Stimulated activated CD8-positive, alpha-beta memory T cell treated with anti-CD3 and anti-CD28 coated beads, Interleukin-15, amount 100 ng/mL, for 4 hours (primary cell): ENCODE results near the gene FABP3.

Experiments used
- DNase-seq, 2 donors: peaks; one replicate each; pipeline ENCODE4 v3.0.0-alpha.2; 2020; ENCODE audit warnings: low read depth in 2 of 2

FABP3 gene

DNA sequence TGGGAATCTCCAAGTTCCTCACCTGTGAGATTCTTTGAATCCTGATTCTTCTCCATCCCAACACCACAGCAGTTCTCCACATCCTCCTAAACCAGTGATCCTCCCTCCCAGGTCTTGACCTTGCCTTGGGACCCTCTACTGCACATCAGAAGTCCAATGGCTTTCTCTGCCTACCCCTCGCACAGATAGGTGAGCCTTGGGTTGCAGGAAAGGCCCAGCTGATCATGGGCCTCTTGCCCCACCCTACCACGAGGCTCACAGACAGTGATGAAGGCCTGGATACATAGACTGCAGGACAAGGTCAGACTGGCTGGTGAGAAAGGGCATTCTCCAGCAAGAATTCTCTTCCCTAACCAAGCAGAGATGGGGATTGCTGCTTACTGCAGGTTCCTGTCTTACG, 825 bp downstream of the FABP3 start:
- no peak for DNase-seq

DNA sequence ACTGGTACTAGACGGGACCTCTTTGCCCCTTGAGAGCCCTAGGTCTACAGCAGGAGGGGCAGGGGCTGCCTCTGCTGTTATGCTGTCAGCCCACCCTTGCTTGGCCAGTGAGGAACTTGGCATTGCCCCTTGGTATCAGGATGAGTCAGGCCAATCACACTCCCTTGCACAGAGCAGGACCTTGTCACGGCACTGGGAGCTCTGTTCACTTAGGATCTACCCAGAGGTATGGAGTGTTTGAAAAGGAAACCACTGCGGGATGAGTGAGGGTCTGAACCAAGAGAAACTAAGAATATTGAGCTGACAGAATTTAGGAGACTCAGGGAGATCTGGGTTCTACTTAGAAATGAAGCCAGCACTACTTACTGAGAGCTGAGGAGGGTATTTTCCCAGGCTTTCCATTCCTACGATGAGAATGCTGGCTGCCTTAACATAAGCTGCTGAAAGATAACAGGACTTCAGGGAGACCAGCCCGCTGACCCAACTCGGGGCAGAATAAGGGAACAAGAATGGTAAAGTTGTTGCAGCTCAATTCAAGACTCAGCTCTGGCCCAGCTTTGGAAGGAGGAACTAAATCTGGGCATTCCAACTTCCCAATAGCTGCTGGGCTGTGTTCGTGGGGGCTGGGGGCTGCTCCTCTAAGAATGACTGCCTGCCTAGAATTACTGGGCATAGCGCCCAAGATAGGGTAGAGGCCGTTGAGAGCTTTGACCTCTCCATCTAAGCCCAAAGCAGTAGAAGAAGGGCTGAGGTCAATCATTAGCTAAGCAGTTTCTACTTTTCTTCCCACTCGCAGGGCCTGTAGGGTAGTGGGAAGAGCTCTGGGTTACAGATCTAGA, 1.5 kb downstream of the FABP3 start:
- no peak for DNase-seq

GRCh38 chr1:31370565-31370964, 2.3 kb downstream of the FABP3 start:
- no peak for DNase-seq

GRCh38 chr1:31370021-31370420, 2.9 kb downstream of the FABP3 start:
- DNase-seq = no peak

- no peak for DNase-seq
These were observed 4.2 kb downstream of the FABP3 start for GRCh38 chr1:31368611-31369107.

DNA sequence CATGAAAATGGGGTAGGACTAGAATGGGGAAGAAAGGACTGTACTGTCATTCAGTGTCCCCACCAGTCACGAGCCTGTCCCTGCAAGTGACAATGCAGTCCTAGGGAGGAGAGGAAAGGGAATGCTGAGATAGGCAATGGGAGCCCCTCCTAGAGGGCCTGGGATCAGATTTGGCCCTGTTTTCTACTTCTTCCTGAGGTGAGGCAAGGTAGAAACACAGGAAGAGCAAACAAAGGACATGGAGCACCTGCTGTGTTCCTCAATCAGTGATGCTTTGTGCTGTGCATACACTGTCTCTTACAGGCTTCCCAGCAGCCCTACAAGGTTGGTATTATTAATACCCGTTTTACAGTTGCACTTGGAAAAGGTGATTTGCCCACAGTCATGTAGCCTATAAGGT, 6.1 kb downstream of the FABP3 start:
- no peak for DNase-seq

GRCh38 chr1:31364561-31365250, 8.2 kb downstream of the FABP3 start:
- no peak for DNase-seq

DNA sequence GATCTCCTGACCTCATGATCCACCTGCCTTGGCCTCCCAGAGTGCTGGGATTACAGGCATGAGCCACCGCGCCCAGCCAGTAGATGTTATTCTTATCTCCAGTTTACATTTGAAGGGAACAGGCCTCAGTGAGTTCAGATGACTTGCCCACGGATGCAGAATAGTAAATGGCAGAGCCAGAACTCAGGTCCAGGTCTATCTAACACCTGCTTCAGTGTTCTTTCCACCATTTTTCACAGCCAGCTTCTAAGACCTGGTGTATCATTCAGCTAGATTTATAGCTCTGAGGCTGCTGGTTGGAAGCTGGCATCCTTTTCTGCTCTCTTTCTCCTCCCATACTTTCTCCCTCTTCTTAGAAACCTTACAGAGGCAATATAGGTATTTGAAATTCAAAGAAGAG, 10.8 kb downstream of the FABP3 start:
- DNase-seq = no peak

GRCh38 chr1:31361607-31362006, 11.3 kb downstream of the FABP3 start:
- no peak for DNase-seq

GRCh38 chr1:31356427-31356826, 16.4 kb downstream of the FABP3 start:
- no peak for DNase-seq

GRCh38 chr1:31354283-31354682, 18.6 kb downstream of the FABP3 start:
- no peak for DNase-seq

GRCh38 chr1:31348449-31348848, 24.4 kb downstream of the FABP3 start:
- no peak for DNase-seq

GRCh38 chr1:31346785-31347184, 26.1 kb downstream of the FABP3 start:
- DNase-seq = no peak

GRCh38 chr1:31345635-31346034, 27.2 kb downstream of the FABP3 start:
- DNase-seq = no peak

DNA sequence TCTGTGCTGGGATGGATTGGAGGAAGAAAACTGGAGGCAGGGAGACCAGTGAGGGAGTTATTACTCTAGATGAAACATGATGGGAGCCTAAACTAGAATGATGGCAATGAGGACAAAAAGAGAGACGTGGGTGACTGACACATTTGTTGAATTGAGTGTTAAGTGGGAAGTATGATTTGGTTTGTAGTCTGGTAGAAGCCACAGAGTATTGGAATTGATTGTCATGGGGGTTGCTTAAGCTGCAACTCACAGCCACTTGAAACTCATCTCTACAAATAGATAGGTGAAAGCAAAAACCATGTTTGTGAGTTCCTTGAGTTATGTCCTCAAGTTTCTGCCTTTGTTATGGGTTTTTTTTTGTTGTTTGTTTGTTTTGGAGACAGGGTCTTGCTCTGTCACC, 28.4 kb downstream of the FABP3 start:
- DNase-seq = no peak

DNA sequence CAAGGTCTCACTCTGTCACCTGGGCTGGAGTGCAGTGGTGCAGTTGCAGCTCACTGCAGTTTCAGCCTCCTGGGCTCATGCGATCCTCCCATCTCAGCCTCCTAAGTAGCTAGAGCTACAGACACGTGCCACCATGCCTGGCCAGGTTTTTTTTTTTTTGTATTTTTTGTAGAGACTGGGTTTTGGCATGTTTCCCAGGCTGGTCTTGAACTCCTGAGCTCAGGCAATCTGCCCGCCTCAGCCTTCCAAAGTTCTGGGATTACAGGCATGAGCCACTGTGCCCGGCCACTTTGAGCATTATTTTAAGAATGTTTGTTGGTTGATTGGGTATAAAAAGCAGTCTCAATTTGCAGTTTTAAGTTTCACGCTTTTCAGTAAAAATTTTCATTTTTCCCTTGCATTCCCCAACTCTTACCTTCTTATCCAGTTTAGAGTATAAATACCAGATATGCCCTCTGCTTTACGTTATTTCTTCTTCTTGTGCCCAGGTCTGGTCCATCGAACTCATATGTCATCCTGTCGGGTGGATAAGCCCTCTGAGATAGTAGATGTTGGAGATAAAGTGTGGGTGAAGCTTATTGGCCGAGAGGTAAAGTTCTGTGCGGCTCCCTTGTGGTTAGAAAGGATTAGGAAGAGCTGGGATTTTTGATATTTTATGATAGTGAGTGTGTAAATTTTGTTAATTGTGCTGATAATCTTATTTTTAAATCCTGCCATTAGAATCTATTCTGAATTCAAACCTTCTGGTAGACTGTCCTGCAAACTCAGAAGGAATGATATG, 36.0 kb downstream of the FABP3 start:
- no peak for DNase-seq

DNA sequence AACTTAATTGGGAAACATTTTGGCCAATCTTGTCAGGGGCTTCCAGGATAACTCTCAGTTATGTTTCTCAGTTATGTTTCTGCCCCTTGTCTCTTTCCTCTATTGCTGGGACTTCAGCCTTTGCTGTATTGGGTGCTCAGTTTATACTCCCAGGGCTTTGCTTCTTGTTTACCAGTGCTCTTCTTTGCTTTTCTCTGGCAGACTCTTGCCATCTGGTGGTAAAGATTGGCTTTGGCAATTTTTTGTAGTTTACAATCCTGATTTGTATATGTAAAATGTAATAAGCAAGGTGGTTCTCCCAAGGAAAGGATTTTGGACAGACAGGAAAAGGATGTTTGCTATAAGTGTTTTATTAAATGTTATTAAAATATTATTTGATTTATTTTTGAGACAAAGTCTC, 37.9 kb downstream of the FABP3 start:
- DNase-seq = no peak

GRCh38 chr1:31327381-31327780, 45.5 kb downstream of the FABP3 start:
- no peak for DNase-seq

GRCh38 chr1:31326461-31326860, 46.4 kb downstream of the FABP3 start:
- DNase-seq = no peak

GRCh38 chr1:31324992-31325391, 47.9 kb downstream of the FABP3 start:
- no peak for DNase-seq

DNA sequence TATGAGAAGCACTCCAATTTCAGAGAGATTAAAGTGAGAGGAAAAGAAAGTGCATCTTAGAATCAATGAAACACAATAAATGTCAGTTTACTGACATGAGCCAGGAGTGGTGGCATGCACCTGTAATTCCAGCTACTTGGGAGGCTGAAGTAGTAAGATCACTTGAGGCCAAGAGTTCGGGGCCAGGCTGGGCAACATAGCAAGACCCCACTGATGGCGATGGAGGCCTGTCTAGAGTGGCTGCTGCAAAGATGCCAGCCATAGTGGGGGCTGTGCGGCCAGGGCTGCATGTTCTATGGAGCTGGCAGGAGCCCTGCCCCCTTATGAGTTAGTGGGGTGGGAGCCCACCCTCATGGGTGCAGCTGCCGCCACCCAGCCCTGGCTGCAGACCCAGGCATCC, 48.8 kb downstream of the FABP3 start:
- no peak for DNase-seq

DNA sequence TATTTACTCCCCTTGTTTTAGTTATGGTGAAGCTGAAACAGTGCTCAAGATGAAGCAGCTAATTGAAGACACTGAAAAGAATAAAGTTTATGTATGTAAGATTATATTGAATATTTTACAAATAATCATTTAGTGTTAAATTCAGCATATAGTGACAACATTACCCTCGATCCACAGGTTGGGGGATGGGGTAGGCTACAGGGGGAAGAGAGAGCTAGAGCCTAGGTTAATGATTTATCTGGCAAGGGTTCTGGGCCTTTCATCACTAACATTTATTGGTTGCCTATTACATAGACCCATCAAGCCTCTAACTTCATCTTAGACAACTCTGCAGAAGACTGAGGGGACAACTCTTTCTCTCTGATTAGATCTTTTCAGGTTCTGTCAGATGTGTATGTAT, 54.7 kb downstream of the FABP3 start:
- no peak for DNase-seq
